Renal cortical epithelial cell (primary cell): ENCODE measurements around the gene ITPR1. TPM values are rescaled to one million over a fixed set of nuclear protein-coding genes. Genes with fewer than 3 reads are reported as not detected.

Experiments used
- DNase-seq: peaks from one replicate; pipeline ENCODE4 v3.0.0-alpha.2; 2011; ENCODE audit warnings: low read depth
- total RNA-seq: library from RNA; depleted of rRNA; stranded (reverse); fragments of >200 nt; gene quantifications from 2 replicates; pipeline ENCODE4 v1.2.3, GENCODE V29; 2014

Gene ITPR1
- total RNA-seq, 1 donor from 2014 or later, result 30.0 TPM

DNA sequence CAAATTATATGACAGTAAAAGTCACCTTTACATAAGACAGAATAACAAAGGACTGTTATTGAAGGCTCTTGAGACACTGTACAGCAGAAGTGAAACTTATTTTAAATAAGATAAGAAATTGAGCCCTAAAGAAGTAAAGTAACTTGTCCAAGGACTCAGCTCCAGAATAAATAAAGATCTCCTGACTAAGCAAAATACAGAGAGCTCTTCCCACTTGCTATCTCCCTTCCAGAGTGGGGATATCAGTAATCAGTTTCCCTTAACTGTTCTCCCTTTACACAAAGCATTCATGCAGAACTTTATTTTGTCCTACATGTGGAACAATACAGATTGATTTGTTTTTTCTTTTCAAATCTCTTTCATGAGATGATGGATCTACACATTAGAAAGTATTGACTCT, 356.6 kb downstream of the ITPR1 start:
- no peak for DNase-seq

DNA sequence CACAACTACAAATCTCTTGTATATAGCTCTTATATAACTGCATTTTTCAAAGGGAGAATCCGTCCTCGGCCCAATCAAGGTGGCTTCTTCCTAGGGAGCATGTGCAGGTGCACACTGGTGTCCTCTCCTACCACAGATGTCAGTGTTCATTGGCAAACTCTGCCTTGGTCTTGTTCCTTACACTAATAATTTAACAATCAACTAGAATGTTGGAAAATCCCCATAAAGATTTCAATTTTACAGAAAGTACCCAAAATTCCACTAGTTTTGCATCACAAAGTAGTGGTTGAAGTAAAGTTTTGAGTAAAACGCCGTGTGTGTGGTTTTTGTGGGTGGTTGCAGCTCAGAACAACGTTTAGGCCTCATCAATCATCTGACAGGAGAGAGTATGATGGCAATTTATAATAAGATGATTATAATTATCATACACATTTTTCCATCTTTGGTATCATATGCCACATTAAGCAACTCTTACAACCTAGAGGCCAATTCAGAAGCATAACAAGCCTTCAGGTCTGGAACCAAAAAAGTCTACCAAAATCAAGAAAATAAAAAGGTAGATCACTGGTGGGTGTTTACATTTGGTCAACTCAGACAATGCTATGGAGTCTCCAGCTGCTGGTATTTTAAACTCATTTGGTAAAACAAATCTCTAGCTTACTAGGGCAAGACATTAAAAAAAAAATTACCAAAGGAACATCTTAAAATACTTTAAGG, 357.2 kb downstream of the ITPR1 start:
- DNase-seq, result no peak

DNA sequence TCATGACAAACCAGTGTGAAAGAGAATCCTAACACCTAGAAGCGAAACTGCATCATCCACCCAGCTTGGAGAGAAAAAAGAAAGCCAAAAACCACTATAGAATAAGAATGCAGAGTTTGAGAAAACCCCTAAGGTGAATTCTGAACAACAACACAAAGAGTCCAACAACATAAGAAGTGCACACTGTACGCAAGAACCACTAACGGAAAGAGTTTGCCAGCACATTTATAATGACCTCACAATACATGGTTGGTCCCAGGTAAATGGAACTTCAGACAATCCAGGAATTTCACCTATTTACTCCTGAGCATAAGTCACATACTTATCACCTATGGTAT, 357.7 kb downstream of the ITPR1 start:
- no peak for DNase-seq

DNA sequence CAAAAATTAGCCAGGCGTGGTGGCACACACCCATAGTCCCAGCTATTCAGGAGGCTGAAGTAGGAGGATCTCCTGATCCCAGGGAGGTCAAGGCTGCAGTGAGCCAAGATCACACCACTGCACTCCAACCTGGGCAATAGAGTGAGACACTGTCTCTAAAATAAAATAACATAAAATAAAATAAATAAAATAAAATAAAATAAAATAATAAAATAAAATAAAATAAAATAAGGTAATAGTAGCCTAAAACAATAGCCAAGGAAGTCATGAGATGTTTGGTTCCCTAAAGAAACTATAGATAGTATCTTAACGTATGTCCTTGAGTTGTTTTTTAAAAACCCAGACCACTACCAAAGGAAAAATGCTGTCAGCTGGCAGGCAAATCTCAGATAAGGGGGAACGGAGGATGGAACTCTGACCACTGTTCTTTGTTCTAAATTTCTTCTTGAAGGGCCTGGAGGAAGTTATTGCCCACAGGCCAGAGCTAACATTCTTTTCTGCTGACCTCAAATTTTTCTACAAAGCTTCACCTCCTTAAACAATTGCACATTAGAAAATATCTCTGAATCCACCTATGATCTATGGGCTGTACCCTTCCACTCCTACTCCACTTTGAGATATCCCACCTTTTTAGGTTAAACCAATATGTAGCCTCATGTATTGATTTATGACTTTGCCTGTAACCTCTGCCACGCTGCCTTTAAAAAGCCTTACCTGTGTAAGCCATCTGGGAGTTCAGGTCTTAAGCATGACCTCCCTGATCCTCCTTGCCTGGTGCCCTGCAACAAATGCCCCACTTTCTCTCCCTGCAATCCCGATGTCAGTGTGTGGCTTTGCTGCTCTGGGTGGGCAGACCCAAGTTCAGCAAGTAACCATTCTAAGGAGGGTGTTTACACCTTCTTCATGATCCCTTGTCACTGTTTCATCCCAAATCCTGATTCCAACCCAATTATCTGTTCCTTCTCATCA, 359.9 kb downstream of the ITPR1 start:
- DNase-seq, result peak; percentile 62

DNA sequence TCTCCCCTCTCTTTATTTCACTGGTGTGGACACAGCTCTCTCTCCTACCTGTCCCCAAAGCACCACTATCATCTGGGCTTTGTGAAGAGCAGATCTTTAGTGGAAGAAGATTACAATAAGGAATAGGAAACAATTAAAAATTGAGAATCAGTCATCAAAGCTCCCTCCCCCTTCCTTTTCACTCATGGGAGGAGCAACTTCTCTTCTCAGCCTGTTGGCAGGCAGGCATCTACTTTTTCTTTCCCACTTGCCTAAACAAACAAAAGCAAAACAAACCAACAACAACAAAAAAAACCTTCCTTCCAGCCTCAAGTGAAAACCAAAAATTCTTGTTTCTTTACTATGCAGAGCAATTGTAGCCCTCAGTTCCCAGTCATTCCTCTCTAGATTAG, 360.6 kb downstream of the ITPR1 start:
- DNase-seq, result peak; percentile 40

DNA sequence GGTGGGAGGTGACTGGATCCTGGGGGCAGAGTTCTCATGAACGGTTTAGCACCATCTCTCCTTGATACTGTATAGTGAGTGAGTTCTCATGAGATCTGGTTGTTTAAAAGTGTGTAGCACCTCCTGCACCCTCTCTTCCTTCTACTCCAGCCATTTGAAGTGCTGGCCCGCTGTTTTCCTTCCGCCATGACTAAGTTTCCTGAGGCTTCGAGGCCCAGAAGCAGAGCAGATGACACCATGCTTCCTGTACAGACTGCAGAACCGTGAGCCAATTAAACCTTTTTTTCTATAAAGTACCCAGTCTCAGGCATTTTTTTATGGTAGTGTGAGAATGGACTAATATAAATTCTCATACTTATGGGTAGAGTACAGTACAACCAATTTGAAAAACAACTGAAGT, 362.5 kb downstream of the ITPR1 start:
- DNase-seq, result no peak

DNA sequence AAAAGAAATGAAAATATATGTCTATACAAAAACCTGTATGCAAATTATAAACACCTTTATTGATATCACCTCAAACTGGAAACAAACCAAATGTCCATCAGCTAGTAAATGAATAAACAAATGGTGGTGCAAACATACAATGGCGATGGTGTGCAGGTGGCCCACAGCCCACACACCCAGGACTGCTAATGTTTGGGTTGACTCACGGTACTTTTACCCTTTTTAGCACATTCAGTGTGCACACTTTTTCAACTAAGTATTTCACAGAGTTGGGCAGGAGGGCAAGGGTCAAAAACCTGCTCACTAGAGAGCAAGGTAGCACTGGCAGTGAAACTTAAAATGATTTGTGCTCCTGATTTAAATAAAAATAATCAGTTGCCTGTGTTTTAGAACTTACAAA, 363.0 kb downstream of the ITPR1 start:
- DNase-seq, result no peak

DNA sequence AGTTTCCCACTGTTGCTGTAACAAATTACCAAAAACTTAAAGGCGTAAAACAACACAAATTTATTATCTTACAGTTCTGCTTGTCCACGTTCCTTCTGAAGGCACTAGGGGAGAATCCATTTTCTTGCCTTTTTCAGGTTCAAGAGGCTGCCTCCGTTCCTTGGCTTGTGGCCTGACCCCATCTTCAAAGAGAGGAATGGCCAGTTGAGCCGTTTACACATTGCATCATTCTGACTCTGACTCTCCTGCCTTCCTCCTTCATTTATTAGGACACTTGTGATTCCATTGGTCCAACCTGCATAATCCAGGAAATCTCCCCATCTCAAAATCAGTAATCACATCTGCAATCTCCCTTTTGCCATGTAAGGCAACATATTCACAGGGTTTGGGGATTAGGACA, 363.4 kb downstream of the ITPR1 start:
- no peak for DNase-seq

DNA sequence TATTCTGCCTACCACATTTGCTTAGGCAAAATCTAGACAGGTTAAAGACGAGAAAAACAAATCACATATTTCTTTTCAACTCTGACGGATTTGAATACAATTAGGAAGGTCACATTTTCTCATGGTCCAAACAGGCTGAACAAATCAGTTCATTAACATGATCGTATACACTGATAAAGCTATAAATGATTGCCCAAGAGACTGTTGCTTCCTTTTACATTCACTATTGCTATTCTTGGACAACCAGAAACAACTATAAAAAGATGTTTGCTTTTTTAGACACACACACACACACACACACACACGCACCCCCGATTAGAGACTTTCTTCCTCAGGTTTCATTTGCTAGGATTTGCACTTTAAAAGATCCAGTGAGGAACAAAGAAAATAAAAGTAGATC, 363.8 kb downstream of the ITPR1 start:
- peak; percentile 47 for DNase-seq

DNA sequence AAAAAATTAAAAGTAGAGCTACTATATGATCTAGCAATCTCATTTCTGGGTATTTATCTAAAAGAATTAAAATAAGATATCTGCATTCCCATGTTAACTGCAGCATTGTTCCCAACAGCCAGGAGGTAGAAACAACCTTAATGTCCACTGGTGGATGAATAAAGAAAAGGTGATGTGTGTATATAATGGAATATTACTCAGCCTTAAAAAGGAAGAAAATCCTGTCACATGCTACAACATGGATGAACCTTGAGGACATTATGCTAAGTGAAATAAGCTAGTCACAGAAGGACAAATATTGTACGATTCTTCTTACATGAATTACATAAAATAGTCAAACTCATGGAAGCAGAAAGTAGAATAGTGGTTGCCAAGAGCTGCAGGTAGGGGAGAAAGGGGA, 366.6 kb downstream of the ITPR1 start:
- no peak for DNase-seq

DNA sequence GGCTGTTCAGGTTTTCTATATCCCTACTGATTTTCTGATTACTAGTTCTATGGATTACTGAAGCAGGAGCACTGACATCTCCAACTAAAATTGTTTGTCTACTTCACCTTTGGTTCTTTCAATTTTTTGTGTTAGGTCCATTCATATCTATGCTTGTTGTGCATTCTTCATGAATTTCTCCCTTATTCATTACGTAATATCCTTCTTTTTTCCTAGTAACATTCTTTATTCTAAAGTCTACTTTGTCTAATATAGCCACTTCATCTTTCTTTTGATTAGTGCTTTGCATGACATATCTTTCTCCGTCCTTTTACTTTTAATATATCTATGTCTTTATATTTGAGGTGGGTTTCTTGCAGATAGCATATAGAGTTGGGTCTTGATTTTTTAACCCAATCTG, 369.8 kb downstream of the ITPR1 start:
- DNase-seq, result no peak

DNA sequence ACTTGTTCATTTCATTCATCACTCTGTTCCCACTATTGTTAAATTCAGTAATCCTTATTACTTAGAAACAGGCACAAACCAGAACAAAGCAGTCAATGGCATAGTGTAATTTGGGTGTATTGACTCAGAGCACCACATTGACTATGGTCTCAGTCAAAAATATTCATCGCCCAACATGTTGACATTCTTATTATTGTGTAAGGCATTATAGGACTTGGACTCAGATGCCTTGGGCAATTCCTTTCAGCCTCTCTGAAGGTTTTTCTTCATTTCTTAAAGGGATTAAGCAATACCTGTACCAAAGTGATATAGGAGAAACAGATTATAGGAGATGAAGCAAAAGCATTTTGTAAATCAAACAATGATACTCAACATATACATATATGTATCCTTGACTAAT, 371.4 kb downstream of the ITPR1 start:
- DNase-seq, result peak; percentile 50

DNA sequence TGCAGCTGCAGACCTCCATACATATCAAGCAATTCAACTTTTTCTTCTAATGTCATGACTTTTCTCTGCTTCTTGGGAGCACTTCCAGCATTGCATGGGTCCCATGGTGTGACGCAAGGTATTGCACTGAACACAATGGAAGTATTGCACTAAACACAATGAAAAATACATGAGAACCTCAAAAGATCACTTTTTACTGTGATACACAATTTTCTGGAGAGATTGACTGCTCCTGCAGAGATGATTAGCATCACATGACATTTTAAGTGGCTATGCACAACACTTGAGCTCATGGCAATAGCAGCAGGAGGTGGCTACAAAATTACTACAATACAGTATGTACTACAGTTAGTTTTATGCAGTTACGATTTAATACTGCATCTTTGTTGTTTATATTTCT, 372.6 kb downstream of the ITPR1 start:
- no peak for DNase-seq

DNA sequence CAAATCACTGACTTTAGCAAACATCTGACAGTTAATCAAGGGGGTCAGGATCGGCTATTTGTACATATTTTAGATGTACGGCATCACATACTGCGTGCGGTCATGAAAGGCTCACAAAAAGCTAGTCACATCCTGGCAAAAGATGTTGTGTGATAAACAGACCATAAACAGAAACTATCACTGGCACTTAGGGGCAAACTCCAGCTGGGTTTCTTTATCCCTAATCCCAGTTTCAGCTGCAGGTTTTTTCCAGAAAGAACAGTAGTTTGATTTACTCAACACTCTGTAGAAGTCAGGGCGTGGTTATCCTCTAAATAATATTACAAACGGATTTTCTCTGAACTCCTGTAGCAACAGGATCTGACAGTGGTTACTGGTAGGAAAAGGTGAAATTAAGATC, 373.7 kb downstream of the ITPR1 start:
- DNase-seq, result peak; percentile 80

DNA sequence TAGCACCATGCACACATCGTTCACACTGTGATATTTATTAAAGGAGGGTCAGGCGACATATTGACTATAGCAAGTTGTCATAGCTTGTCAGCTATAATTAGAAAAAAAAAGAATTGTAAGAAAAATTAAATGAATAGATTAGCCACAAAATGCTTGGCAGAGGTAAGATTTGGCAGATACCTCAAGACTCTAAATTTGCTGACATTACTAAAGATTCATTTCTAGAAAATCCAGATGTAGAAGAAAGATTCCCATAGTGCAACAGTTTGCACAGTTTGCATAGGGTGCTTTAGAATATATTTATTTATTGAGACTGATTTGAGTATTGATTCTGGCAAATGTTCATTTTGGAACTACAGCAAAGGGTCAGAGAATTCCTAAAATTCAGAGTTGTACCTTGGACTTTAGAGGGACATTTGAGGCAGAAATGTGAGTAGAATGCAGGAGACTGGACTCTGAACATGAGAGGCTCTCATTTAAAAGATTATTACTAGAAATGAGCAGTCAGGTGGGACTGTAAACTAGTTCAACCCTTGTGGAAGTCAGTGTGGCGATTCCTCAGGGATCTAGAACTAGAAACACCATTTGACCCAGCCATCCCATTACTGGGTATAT, 384.1 kb downstream of the ITPR1 start:
- DNase-seq, result no peak

DNA sequence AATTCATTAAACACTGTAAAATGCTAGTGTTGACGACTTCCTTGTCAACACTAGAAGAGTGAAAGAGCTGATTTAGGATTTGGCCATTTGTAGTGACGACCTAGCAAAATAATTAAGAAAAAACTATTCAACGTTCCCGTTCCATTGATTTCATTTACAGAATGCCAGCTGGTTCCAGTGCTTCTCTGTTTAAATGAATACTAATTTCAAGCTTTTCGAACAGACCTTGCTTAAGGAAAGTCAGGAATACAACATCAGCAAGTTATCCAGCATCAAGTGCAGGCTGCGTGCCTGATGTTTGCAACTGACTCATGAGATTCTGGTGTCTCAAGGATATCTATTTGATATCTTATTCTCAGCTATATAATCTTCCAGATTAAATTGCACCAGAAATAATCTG, 387.7 kb downstream of the ITPR1 start:
- no peak for DNase-seq

DNA sequence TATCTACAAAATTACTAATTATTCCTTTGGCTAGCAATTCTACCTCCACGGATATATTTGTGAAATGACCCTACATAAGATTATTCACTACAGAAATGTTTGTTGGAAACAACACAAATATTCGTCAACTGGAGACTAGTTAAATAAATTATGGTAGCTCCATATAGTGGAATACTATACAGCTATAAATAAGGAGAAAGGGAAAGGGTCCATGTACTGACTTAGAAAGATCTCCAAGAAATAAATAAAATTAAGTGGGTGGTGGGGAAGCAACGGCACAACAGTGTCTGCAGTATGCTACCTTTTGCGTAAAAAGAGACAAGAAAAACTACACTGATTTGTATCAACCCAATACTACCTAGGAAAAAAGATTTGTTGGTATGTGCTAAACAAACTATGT, 389.4 kb downstream of the ITPR1 start:
- DNase-seq, result no peak

DNA sequence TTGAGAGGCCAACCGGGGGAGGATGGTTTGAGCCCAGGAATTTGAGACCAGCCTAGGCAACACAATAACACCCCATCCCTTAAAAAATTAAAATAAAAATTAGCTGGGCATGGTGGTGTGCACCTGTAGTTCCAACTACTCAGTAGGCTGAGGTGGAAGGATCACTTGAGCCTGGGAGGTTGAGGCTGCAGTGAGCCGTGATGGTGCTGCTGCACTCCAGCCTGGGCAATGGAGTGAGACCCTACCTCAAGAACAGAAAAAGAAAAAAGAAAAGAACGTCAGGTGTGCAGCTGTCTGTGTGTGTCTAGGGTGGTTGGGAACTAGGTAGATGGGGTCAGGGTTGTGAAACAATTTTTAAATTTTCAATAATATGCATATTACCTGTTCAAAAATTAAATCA, 389.9 kb downstream of the ITPR1 start:
- DNase-seq, result no peak

DNA sequence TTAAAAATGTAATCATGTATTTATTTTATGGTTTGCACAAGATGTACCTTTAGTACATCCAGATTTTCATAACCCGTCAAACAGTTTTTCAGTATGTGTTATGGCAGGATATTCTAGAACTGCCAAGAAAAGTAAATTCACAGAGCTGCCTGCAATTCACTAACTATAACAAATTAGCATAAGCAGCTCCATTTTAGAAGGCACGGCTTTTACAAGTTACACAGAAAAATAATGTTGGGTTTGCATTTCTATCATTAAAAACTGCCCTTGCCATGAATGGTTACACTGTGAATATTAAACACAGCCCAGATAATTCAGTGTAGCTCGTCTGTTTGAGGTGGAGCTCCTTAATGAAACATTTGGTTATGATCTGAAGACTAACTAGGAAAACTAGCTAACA, 391.7 kb downstream of the ITPR1 start:
- no peak for DNase-seq

DNA sequence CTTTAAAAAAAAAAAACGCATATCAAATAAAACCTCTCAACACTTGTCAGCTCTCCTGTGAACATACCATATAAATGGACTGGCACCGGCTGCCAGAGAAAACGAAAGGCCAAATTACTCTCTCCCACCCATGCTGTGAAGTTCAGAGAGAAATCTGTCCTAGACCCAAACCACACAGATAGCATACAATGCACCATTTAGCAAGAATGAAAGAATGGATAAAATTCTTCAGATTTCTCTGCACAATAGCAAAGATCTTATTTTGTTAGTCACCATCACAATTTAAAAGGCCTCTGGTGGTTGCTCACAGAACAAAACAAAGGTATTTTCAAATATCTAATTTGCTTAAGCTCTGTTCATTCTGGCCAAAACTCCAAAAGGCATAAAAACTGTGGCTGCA, 392.2 kb downstream of the ITPR1 start:
- peak; percentile 91 for DNase-seq

DNA sequence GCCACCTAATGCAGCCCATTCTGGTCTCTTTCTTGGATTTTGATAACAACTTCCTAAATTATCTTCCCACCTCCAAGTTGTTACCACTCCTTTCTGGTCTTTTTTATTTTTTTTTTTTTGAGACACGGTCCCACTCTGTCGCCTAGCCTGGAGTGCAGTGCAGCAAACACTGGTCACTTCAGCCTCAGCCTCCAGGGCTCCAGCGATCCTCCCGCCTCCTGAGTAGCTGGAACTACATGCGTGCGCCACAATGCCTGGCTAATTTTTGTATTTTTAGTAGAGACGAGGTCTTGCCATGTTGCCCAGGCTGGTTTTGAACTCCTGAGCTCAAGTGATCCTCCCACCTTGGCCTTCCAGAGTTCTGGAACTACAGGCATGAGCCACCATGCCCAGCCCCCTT, 393.3 kb downstream of the ITPR1 start:
- DNase-seq, result no peak

DNA sequence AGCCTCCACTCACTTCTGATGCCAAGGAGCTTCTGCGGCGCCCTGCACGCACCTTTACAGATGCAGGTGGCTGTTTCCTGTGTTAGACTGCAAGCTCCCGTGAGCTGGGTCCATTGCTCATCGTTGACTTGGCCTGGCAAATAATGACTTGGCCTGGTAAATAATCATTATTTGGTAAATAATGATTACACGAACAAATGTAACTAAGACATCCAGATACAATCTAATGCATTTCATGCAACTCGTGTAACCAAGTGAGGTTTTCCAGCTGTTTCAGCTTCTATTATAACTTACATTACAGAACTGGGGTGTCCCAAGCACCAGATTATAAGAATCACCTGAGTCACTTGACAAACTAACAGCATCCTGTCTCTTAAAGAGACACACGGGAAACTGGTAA, 394.0 kb downstream of the ITPR1 start:
- no peak for DNase-seq
